ENCODE measurements around the gene PACS2. TPM values are rescaled to one million over a fixed set of nuclear protein-coding genes. Genes with fewer than 3 reads are reported as not detected.

PACS2 gene
- total RNA-seq, 1 experiment from 2014 or later = 72.5 TPM

DNA sequence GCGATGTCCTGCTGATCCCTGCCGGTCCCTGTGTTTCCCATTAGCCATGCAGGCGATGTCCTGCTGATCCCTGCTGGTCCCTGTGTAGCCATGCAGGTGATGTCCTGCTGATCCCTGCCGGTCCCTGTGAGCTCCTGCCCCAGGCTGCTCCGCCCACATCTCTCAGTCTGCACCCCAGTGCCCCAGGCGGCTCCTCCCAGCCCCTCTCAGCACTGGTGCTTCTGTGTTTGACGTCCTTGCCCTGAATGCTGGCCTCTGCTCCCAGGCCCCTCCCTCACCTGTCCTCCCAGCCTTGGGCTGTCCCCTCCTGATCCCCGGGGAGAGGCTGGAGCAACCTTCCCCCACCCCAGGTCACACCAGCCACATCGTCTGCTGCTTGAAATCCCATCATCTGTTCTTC is 42.4 kb downstream of the PACS2 start:
- Histone ChIP-seq H3K23me2 (ENCODE audit: insufficient read length, low read depth, low read length, poor library complexity, severe bottlenecking) (no peaks in the 10 kb centered on the region), H2BK5ac (ENCODE audit: insufficient read length, low read length) (no peak overlapping the region), H3K79me2 (ENCODE audit: insufficient read depth, low read length) (no peaks in the 10 kb centered on the region), H3T11ph (ENCODE audit: low read length) (no peak overlapping the region), H3K56ac (ENCODE audit: insufficient read length, low read depth, low read length) (no peak overlapping the region), H3K4me1 (ENCODE audit: insufficient read depth, low read length) (no peaks in the 10 kb centered on the region), H3K79me1 (ENCODE audit: insufficient read depth, low read depth, low read length, poor library complexity, severe bottlenecking) (no peaks in the 10 kb centered on the region), H3K18ac (ENCODE audit: insufficient read length, low read depth, low read length) (no peak overlapping the region), H2BK15ac (ENCODE audit: low read depth, low read length) (no peak overlapping the region), H4K20me1 (ENCODE audit: control insufficient read depth, insufficient read depth, insufficient read length) (peaks cover 4% of the 10 kb centered on the region), H3K4me2 (ENCODE audit: insufficient read depth, insufficient read length, low read length) (no peak overlapping the region), H3K23ac (ENCODE audit: insufficient read length, low read depth, low read length) (no peak overlapping the region), H3K27me3 (ENCODE audit: insufficient read depth, low read length) (no peaks in the 10 kb centered on the region), H2AFZ (ENCODE audit: low read length) (no peak overlapping the region), H2AK5ac (ENCODE audit: insufficient read length, low read length) (no peak overlapping the region), H2BK120ac (ENCODE audit: low read depth, low read length, poor library complexity, severe bottlenecking) (no peak overlapping the region), H4K8ac (replicated peaks; ENCODE audit: insufficient read length, low read depth, low read length) (no peak overlapping the region), H2BK12ac (ENCODE audit: insufficient read length, low read depth, low read length) (no peak overlapping the region), H3K9ac (ENCODE audit: extremely low read depth, insufficient read length, low read length) (no peak overlapping the region), H3K14ac (ENCODE audit: insufficient read depth, low read length) (no peak overlapping the region), H3K9me3 (ENCODE audit: control insufficient read depth, low read depth, low read length) (no peaks in the 10 kb centered on the region), H4K5ac (ENCODE audit: insufficient read length, low read depth, low read length) (no peak overlapping the region), H2BK20ac (ENCODE audit: low read depth, low read length, poor library complexity, severe bottlenecking) (no peak overlapping the region), H3K27ac (ENCODE audit: insufficient read length, low read depth, low read length) (no peak overlapping the region), H3K4ac (ENCODE audit: low read depth, low read length) (no peak overlapping the region), H4K91ac (ENCODE audit: insufficient read length, low read depth, low read length) (no peak overlapping the region)
- TF ChIP-seq, protein P1, sequence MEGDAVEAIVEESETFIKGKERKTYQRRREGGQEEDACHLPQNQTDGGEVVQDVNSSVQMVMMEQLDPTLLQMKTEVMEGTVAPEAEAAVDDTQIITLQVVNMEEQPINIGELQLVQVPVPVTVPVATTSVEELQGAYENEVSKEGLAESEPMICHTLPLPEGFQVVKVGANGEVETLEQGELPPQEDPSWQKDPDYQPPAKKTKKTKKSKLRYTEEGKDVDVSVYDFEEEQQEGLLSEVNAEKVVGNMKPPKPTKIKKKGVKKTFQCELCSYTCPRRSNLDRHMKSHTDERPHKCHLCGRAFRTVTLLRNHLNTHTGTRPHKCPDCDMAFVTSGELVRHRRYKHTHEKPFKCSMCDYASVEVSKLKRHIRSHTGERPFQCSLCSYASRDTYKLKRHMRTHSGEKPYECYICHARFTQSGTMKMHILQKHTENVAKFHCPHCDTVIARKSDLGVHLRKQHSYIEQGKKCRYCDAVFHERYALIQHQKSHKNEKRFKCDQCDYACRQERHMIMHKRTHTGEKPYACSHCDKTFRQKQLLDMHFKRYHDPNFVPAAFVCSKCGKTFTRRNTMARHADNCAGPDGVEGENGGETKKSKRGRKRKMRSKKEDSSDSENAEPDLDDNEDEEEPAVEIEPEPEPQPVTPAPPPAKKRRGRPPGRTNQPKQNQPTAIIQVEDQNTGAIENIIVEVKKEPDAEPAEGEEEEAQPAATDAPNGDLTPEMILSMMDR (conservative IDR thresholded peaks at IDR 0.05) = no peak
- peak overlapping the region; percentile 51 to 81 (median 57); a peak in 2 of 7 replicates for H3K27ac Mint-ChIP-seq
- no CpG with 5 or more reads among the region's 9 CpGs for WGBS (ENCODE audit: extremely low coverage, insufficient read length, low lambda C conversion rate)
- peak overlapping the region in 1 of 2 experiments; percentile 70; a peak in 1 of 5 replicates for H3K4me3 Mint-ChIP-seq
- peaks cover 8 to 19% (median 11%) of the 10 kb centered on the region in 3 experiments for H3K36me3 Mint-ChIP-seq (ENCODE audit: insufficient read depth in 1 of 3, low read depth in 3 of 3)
- H3K4me1 Mint-ChIP-seq = peaks cover 9 to 17% of the 10 kb centered on the region in 2 experiments
- DNase-seq = no peak
- no peaks in the 10 kb centered on the region; the same call in 1 of the 2 replicates for H3K27me3 Mint-ChIP-seq (ENCODE audit: low read depth)
- no peaks in the 10 kb centered on the region for H3K9me3 Mint-ChIP-seq
